ENCODE results near the gene TMEM131L. TPM values are rescaled to one million over a fixed set of nuclear protein-coding genes. Genes with fewer than 3 reads are reported as not detected.

TMEM131L gene
- total and polyA plus RNA-seq, 2 donors (not counting 3 experiments of a cell fraction or from before 2014, with no cell fraction given): 7.7 to 21.2 TPM

DNA sequence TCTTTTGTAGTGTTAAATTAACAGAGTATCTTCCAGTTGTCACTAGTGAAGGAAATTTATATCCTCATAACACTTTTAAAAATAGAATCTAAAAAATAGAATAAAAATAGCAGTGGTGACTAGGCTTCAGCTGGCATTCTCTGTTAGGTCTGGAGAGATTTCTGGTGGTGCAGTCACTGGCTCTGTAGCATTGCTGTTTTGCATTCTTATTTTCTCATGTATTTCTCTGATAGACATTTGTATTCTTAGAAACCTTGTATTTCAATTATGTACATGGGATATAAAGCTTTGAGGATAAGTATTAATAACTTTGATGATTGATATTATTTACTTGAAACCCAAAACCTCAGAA lies 87.6 kb downstream of the TMEM131L start:
- H3K4me1 ChIP-seq (ENCODE audit: control insufficient read depth, extremely low read depth, insufficient read depth, low read length): no peaks in the 10 kb centered on the region
- dilution Hi-C loops (cut with MboI; ENCODE audit: extremely low pct_ligation_motif_present, low sequenced_read_pairs): no loop called here
- no peak for FAIRE-seq
- no peaks in the 10 kb centered on the region for H3K9me3 ChIP-seq (replicated peaks; ENCODE audit: control insufficient read depth, insufficient read depth, low read length)
- H3K9me1 ChIP-seq (replicated peaks; ENCODE audit: control insufficient read depth, extremely low read depth, insufficient read depth, low read length): no peaks in the 10 kb centered on the region
- H4K20me1 ChIP-seq (replicated peaks; ENCODE audit: control insufficient read depth, extremely low read depth, insufficient read depth, low read length): no peaks in the 10 kb centered on the region
- H2AFZ ChIP-seq (ENCODE audit: low read depth, low read length): no peak overlapping the region
- H3K4me2 ChIP-seq (ENCODE audit: insufficient read depth, low read length): no peak overlapping the region
- no peaks in the 10 kb centered on the region for H3K79me2 ChIP-seq (ENCODE audit: control insufficient read depth, insufficient read depth, low read length)
- intact Hi-C loops (cut with micrococcal nuclease): no loop called here
- H3K27me3 ChIP-seq (ENCODE audit: control insufficient read depth in 2 of 2, insufficient read depth in 2 of 2, low read length in 2 of 2): no peaks in the 10 kb centered on the region
- no peaks in the 10 kb centered on the region for H3K36me3 ChIP-seq (ENCODE audit: control insufficient read depth in 2 of 2, extremely low read depth in 1 of 2, insufficient read depth in 2 of 2, low read length in 2 of 2)
- H3K27ac ChIP-seq (ENCODE audit: insufficient read depth, low read depth, low read length): no peak overlapping the region
- CTCF ChIA-PET: interaction anchor here (1.0 to 1.2 kb wide), 2 partner anchors 23 to 121 kb away, joined by 3 to 4 read pairs; no protein-coding TSS in a partner anchor
- TF ChIP-seq MAX (IDR thresholded peaks at IDR 0.05; ENCODE audit: insufficient read depth, insufficient read length) (no peak), EZH2 (IDR thresholded peaks at IDR 0.05; ENCODE audit: borderline replicate concordance, low read depth, low read length, severe bottlenecking) (no peak), POLR2AphosphoS5 (IDR thresholded peaks at IDR 0.05; ENCODE audit: insufficient read depth, low read depth, low read length) (no peak), GATA2 (IDR thresholded peaks at IDR 0.05; ENCODE audit: insufficient read depth, insufficient read length, low read depth, low read length) (no peak), JUN (IDR thresholded peaks at IDR 0.05; ENCODE audit: borderline replicate concordance, insufficient read depth, insufficient read length, low read depth) (no peak), MYC (IDR thresholded peaks at IDR 0.05; ENCODE audit: low read depth, low read length) (no peak), FOS (IDR thresholded peaks at IDR 0.05; ENCODE audit: borderline replicate concordance, insufficient read depth, low read length) (no peak), POLR2A (IDR thresholded peaks at IDR 0.05; ENCODE audit: low read depth, low read length) (no peak), CTCF (IDR thresholded peaks at IDR 0.05; ENCODE audit: extremely low read depth in 1 of 2, insufficient read depth in 1 of 2, low read depth in 1 of 2, low read length in 2 of 2) (no peak)
- H3K9ac ChIP-seq (replicated peaks; ENCODE audit: extremely low read depth, insufficient read depth, low read length): no peak overlapping the region
- DNase-seq (ENCODE audit: low read depth, low spot score): no peak
- POLR2A ChIA-PET: no interaction called here
- H3K4me3 ChIP-seq (replicated peaks in 1 of 3; ENCODE audit: insufficient read depth in 1 of 3, low read depth in 1 of 3, low read length in 3 of 3): no peak overlapping the region
- BruUV-seq (replicated peaks): no TSS peak

All from endothelial cell of umbilical vein (primary cell).